Peyer's patch (tissue), 4 donors: ENCODE data around the gene CXXC5. TPM values are rescaled to one million over a fixed set of nuclear protein-coding genes. Genes with fewer than 3 reads are reported as not detected.
"Not testable (repeated sequence)": the region's sequence is repeated elsewhere in the genome, so short reads cannot be mapped to it uniquely, and the experiment has no call there.

Source experiments
- DNase-seq, 3 donors: peaks; one replicate each; pipeline ENCODE4 v3.0.0-alpha.2; 2017 to 2019
- H3K27ac ChIP-seq, 4 donors: fragments of 200-600 bp; sonication (generic); one replicate each; pipeline ENCODE4 v1.5.1; 2016 to 2019
- H3K27me3 ChIP-seq, 2 donors: fragments of 200-600 bp; sonication (generic); one replicate each; pipeline ENCODE4 v1.5.1; 2019
- H3K36me3 ChIP-seq, 3 donors: fragments of 200-600 bp; sonication (generic); one replicate each; pipeline ENCODE4 v1.5.1; 2016 to 2019
- H3K4me1 ChIP-seq, 4 donors: fragments of 200-600 bp; sonication (generic); one replicate each; pipeline ENCODE4 v1.5.1; 2016 to 2019
- H3K4me3 ChIP-seq, 4 donors: fragments of 200-600 bp; sonication (generic); 1 replicate in 3 of 4; 2 replicates in 1 of 4; pipeline ENCODE4 v1.5.1; 2016 to 2019; ENCODE audit warnings: mild to moderate bottlenecking in 1 of 4
- H3K9me3 ChIP-seq, 4 donors: fragments of 200-600 bp; sonication (generic); one replicate each; pipeline ENCODE4 v1.5.1; 2016 to 2019; ENCODE audit warnings: mild to moderate bottlenecking in 1 of 4
- POLR2A ChIP-seq, 2 donors: fragments of 450-650 bp; IDR thresholded peaks; one replicate each; pipeline ENCODE4 v1.5.1; 2017; ENCODE audit warnings: antibody characterized with exemption in 2 of 2, mild to moderate bottlenecking in 2 of 2, moderate library complexity in 2 of 2
- total RNA-seq, 4 donors: library from RNA; depleted of rRNA; stranded (reverse); fragments of >200 nt; gene quantifications; one replicate each; pipeline ENCODE4 v1.1.0, GENCODE V29; 2016
- TF ChIP-seq, protein P1 (sequence below), 6 experiments: fragments of 450-650 bp in 4 of 6; fragments of 200-600 bp in 2 of 6; sonication (generic) in 1 of 6; IDR thresholded peaks; one replicate each; pipeline ENCODE4 v1.5.1; 2017 to 2019; ENCODE audit warnings: antibody characterized with exemption in 6 of 6, mild to moderate bottlenecking in 3 of 6, moderate library complexity in 1 of 6

Gene CXXC5
- 10 to 100 TPM; 21.7 to 49.5 (median 30.9) TPM for total RNA-seq

DNA sequence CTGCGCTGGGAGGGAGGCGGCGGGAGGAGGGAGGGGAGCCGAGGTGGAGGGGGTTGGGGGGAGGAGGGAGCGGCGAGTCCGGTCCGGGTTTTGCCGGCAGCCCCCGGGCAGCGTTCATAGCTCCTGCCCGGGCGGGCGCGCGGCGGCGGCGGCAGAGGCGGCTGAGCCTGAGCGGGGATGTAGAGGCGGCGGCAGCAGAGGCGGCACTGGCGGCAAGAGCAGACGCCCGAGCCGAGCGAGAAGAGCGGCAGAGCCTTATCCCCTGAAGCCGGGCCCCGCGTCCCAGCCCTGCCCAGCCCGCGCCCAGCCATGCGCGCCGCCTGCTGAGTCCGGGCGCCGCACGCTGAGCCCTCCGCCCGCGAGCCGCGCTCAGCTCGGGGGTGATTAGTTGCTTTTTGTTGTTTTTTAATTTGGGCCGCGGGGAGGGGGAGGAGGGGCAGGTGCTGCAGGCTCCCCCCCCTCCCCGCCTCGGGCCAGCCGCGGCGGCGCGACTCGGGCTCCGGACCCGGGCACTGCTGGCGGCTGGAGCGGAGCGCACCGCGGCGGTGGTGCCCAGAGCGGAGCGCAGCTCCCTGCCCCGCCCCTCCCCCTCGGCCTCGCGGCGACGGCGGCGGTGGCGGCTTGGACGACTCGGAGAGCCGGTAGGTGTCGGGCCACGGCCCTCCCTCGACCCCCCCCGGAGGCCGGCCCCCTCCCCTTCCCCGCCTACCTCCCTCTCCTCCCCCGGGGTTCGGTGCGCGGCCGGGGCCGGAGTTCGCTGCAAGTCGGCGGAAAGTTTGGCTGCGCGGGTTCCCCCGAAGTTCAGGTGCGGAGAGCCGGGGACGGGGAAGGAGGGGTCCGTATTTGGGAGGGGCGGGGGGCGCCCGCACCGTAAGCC lies at the start of gene CXXC5:
CXXC5 (plus strand) TSS at position 145 of the 877 bp plus-strand sequence. CDS start 32,175 bp downstream, outside the sequence.
- peak; percentile 43 for TF ChIP-seq POLR2A (IDR thresholded peaks at IDR 0.05)
- TF ChIP-seq, protein P1, sequence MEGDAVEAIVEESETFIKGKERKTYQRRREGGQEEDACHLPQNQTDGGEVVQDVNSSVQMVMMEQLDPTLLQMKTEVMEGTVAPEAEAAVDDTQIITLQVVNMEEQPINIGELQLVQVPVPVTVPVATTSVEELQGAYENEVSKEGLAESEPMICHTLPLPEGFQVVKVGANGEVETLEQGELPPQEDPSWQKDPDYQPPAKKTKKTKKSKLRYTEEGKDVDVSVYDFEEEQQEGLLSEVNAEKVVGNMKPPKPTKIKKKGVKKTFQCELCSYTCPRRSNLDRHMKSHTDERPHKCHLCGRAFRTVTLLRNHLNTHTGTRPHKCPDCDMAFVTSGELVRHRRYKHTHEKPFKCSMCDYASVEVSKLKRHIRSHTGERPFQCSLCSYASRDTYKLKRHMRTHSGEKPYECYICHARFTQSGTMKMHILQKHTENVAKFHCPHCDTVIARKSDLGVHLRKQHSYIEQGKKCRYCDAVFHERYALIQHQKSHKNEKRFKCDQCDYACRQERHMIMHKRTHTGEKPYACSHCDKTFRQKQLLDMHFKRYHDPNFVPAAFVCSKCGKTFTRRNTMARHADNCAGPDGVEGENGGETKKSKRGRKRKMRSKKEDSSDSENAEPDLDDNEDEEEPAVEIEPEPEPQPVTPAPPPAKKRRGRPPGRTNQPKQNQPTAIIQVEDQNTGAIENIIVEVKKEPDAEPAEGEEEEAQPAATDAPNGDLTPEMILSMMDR (IDR thresholded peaks at IDR 0.05), result peak in 1 of 6 experiments; percentile 4
- peaks cover 19 to 69% (median 30%) of the 10 kb centered on the region in 4 donors for H3K4me1 ChIP-seq

DNA sequence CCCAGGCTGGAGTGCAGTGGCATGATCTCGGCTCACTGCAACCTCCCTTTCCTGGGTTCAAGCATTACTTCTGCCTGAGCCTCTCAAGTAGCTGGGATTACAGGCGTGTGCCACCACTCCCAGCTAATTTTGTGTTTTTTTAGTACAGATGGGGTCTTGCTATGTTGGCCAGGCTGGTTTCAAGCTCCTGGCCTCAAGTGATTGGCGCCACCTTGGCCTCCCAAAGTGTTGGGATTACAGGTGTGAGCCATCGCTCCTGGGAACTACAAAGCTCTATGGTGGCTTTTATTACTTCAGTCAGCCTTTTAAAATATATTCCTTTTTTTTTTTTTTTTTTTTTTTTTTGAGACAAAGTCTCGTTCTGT lies 49.6 kb upstream of the CXXC5 start:
- peaks cover 0 to 36% (median 0%) of the 10 kb centered on the region in 3 donors for H3K36me3 ChIP-seq
- not testable (repeated sequence) for H3K27me3 ChIP-seq, H3K4me1 ChIP-seq, H3K9me3 ChIP-seq, DNase-seq, H3K27ac ChIP-seq, H3K4me3 ChIP-seq

More for the DNA sequence above, at the start of gene CXXC5:
- Histone ChIP-seq H3K4me3 (peak within 1 kb of the TSS; percentile 79 to 95 (median 87)), H3K9me3 (no peaks in the 10 kb centered on the region), H3K27ac (peak within 1 kb of the TSS; percentile 84 to 96 (median 86)), H3K36me3 (no peaks in the 10 kb centered on the region), H3K27me3 (no peaks in the 10 kb centered on the region)
- peak; percentile 77 to 88 (median 84) for DNase-seq

DNA sequence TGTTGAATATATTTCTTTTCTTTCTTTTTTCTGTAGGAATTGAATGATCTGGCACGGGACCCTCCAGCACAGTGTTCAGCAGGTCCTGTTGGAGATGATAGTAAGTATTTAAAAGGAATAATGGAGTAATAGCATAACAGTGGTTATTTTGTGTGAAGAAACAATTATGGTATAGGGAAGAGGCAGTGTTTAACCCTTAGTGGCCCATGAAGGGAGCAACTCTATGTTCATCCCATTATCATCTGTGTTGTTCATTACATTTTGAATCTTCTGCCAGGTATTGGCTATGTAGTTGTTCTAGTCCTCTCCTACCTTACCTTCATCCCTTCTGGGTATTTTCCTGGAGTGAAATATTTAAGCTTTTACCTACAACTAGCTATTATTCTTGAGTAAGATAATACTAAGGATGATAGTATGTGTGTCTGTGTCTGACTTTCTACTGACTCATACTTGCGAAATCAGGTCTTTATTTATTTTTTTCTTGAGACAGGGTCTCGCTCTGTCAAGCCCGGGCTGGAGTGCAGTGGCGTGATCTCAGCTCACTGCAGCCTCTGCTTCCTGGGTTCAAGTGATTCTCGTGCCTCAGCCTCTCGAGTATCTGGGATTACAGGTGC lies 47.7 kb upstream of the CXXC5 start:
- Histone ChIP-seq H3K36me3 (peaks cover 0 to 44% (median 0%) of the 10 kb centered on the region in 3 donors), H3K9me3 (no peaks in the 10 kb centered on the region), H3K4me1 (no peaks in the 10 kb centered on the region), H3K27me3 (no peaks in the 10 kb centered on the region), H3K4me3 (no peak overlapping the region), H3K27ac (no peak overlapping the region)
- no peak for DNase-seq
- TF ChIP-seq, protein P1 (IDR thresholded peaks at IDR 0.05), result no peak
- no peak for TF ChIP-seq POLR2A (IDR thresholded peaks at IDR 0.05)

DNA sequence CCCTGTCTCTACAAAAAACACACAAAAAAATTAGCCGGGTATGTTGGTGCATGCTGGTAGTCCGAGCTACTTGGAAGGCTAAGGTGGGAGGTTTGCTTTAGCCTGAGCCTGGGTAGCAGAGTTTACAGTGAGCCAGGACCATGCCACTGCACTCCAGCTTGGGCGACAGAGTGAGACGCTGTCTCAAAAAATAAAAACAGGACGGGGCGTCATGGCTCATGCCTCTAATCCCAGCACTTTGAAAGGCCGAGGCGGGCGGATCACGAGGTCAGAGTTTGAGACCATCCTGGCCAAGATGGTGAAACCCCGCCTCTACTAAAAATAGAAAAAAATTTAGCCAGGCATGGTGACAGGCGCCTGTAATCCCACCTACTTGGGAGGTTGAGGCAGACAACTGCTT lies 46.7 kb upstream of the CXXC5 start:
- Histone ChIP-seq H3K27ac (no peak overlapping the region), H3K9me3 (no peaks in the 10 kb centered on the region), H3K4me3 (no peak overlapping the region), H3K4me1 (peaks cover 0 to 7% (median 0%) of the 10 kb centered on the region in 4 donors), H3K27me3 (no peaks in the 10 kb centered on the region), H3K36me3 (peaks cover 0 to 44% (median 0%) of the 10 kb centered on the region in 3 donors)
- TF ChIP-seq POLR2A (IDR thresholded peaks at IDR 0.05), result no peak
- TF ChIP-seq, protein P1 (IDR thresholded peaks at IDR 0.05), result no peak
- DNase-seq, result peak in 1 of 3 donors; percentile 22

DNA sequence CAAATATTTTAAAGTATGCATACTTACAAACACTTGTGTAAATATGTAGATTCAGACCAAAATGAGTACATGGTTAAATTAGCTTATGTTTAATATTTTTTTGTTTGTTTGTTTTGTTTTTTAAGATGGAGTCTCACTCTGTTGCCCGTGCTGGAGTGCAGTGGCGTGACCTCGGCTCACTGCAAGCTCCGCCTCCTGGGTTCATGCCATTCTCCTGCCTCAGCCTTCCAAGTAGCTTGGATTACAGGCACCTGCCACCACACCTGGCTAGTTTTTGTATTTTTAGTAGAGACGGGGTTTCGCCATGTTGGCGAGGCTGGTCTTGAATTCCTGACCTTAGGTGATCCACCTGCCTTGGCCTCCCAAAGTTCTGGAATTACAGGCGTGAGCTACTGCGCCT lies 46.2 kb upstream of the CXXC5 start:
- peak in 1 of 3 donors; percentile 37 for DNase-seq
- H3K27ac ChIP-seq, H3K9me3 ChIP-seq, H3K27me3 ChIP-seq, H3K4me3 ChIP-seq: not testable (repeated sequence)
- peaks cover 0 to 44% (median 0%) of the 10 kb centered on the region in 3 donors for H3K36me3 ChIP-seq
- H3K4me1 ChIP-seq, result peaks cover 0 to 12% (median 0%) of the 10 kb centered on the region in 4 donors

DNA sequence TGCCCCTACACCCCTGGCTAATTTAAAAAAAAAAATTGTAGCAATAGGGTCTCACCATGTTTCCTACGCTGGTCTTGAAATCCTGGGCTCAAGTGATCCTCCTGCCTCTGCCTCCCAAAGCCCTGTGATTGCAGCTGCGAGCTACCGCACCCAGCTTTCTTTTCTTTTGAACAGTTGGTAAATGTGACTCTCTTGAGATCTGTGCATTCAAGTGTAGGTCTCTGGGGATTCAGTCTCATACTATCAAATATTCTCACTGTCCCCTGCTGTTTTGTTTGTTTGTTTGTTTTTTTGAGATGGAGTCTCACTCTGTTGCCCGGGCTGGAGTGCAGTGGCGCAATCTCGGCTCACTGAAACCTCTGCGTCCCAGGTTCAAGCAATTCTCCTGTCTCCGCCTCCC lies 42.3 kb upstream of the CXXC5 start:
- TF ChIP-seq, protein P1 (IDR thresholded peaks at IDR 0.05), result no peak
- no peak for TF ChIP-seq POLR2A (IDR thresholded peaks at IDR 0.05)
- DNase-seq, result peak in 1 of 3 donors; percentile 29
- H3K27ac ChIP-seq, result no peak overlapping the region
- peaks cover 0 to 20% (median 0%) of the 10 kb centered on the region in 4 donors for H3K4me1 ChIP-seq
- H3K4me3 ChIP-seq, result no peak overlapping the region
- H3K36me3 ChIP-seq, result peaks cover 0 to 33% (median 0%) of the 10 kb centered on the region in 3 donors
- H3K27me3 ChIP-seq, result no peaks in the 10 kb centered on the region
- no peaks in the 10 kb centered on the region for H3K9me3 ChIP-seq
